GM19468 (cell line): ENCODE results near the gene STAU1.
A peak's percentile ranks its signal among the peaks of the same experiment; 100 is the strongest.
"Not testable (repeated sequence)": the region's sequence is repeated elsewhere in the genome, so short reads cannot be mapped to it uniquely, and the experiment has no call there.

Experiments
- ATAC-seq: cut with Tn5 transposase; IDR thresholded peaks from one replicate; pipeline ENCODE4 v1.9.1; 2021; ENCODE audit warnings: mild to moderate bottlenecking, moderate library complexity, moderate number of reproducible peaks; ENCODE audit not compliant: unreplicated experiment; ENCODE audit errors: extremely low read depth

STAU1 gene

GRCh38 chr20:49210101-49210756, 22.1 kb upstream of the STAU1 start:
- ATAC-seq = no peak

- no peak for ATAC-seq
Observed at GRCh38 chr20:49207076-49207475, 18.9 kb upstream of the STAU1 start.

GRCh38 chr20:49203746-49204145, 15.6 kb upstream of the STAU1 start:
- no peak for ATAC-seq

DNA sequence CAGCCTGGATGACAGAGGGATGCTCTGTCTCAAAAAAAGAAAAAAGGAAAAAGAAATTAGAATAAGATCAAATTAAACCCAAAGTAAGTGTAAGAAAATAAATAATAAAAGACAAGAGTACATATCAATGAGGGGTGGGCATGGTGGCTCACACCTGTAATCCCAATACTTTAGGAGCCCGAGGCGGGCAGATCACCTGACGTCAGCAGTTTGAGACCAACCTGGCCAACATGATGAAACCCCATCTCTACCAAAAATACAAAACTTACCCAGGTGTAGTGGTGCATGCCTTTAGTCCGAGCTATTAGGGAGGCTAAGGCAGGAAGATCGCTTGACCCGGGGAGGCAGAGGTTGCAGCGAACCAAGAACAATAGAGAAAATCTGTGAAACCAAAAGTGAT, 14.9 kb upstream of the STAU1 start:
- ATAC-seq = no peak

DNA sequence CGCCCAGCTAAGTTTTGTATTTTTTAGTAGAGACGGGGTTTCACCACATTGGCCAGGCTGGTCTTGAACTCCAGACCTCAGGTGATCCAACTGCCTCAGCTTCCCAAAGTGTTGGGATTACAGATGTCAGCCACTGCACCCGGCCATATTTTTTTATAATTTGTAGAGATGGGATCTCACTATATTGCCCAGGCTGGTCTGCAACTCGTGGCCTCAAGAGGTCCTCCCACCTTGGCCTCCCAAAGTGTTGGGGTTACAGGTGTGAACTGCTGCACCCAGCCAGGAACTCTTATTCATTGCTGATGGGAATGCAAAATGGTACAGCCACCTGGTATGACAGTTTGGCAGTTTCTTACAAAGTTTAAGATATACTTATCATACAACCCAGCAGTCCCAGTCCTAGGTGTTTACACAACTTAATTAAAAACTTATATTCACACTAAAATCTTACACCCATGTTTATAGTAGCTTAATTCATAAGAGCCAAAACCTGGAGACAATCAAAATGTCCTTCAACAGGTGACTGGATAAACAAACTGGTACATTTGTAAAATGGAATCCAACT, 11.7 kb upstream of the STAU1 start:
- no peak for ATAC-seq

DNA sequence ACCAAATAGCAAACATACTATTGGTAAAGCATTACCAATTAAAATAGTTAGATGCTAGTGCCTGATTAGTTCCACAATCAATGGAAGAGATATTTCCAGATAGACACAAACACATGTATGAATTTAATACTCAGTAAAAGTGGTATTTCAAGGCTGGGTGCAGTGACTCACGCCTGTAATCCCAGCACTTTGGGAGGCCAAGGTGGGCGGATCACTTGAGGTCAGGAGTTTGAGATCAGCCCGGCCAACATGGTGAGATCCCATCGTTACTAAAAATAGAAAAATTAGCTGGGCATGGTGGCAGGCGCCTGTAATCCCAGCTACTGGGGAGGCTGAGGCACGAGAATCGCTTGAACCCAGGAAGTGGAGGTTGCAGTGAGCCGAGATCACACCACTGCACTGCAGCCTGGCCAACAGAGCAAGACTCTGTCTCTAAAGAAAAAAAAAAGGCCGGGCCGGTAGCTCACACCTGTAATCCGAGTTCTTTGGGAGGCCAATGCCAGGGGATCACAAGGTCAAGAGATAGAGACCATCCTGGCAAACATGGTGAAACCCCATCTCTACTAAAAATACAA, 4.9 kb upstream of the STAU1 start:
- not testable (repeated sequence) for ATAC-seq

GRCh38 chr20:49187330-49187850, 744 bp downstream of the STAU1 start:
- no peak for ATAC-seq

- no peak for ATAC-seq
Observed at GRCh38 chr20:49186535-49187329, 1.4 kb downstream of the STAU1 start.

DNA sequence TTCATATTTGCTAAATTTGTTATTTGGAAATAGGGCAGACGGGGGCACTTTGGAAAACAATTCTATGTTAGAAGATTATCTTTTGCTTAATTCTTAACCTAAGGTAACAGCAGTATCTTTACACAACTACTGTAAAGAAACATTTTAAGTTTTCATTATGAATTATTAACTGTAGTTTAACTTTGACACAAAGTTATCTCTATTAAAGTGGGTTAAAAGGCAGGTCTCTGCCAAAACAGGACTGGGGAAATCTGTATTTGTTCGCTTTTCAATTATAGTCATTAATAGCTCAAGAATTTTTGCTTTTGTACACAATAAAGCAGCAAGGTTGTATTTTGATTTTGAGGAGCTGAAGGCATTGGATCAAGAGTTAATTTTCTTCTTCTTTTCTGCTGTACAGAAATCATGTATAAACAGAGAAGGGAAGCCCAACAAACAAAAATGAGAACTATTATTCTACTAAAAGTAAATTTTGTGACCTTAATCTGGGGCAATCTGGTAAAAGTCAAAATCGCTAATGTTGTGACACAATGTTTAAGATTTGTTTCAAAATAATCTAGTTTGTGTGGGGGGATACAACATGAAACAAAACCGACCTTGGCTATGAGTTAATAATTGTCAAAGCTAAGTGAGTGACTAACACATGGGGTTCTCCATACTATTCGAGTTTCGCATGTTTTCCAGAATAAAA, 2.9 kb downstream of the STAU1 start:
- no peak for ATAC-seq

- no peak for ATAC-seq
Observed at GRCh38 chr20:49184691-49185070, 3.5 kb downstream of the STAU1 start.

GRCh38 chr20:49184084-49184501, 4.0 kb downstream of the STAU1 start:
- not testable (repeated sequence) for ATAC-seq

DNA sequence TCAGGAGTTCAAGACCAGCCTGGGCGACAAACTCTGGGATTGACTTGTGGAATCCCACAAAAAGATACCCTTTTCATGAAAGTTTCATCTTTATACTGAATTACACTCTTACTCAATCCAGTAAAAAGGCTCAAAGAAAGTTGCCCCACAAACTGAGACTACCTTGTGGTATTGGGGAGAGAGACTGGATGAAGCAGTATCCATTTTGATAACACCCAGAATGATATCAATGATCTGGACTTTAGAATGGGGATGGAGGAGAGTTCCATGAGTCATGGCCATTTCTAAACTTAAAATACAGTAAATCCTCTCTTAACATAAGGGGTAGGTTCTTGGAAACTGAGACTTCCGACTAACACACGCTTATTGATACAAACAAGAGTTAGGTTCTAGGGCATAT, 4.7 kb downstream of the STAU1 start:
- no peak for ATAC-seq

DNA sequence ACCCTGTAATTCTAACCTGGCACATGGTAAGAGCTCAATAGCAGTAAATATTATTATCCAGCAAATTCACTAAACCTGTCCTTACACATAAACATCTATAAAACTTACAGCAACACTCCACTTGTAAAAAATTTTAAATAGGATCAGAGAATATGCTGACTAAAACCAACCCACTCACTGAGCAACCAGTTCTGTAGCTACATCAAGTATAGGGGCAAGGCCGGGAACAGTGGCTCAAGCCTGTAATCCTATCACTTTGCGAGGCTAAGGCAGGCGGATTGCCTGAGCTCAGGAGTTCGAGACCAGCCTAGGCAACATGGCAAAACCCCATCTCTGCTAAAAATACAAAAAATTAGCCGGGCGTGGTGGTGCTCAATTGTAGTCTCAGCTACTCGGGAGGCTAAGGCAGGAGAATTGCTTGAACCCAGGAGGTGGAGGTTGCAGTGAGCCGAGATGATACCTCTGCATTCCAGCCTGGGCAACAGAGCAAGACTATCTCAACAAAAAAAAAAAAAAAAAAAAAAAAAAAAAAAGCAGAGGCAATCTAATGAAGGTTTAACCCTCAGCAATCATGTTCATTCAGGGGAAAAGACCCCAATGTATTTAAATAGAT, 6.8 kb downstream of the STAU1 start:
- ATAC-seq = no peak

- peak; percentile 42 for ATAC-seq
Observed at GRCh38 chr20:49179368-49180277, 8.5 kb downstream of the STAU1 start.

DNA sequence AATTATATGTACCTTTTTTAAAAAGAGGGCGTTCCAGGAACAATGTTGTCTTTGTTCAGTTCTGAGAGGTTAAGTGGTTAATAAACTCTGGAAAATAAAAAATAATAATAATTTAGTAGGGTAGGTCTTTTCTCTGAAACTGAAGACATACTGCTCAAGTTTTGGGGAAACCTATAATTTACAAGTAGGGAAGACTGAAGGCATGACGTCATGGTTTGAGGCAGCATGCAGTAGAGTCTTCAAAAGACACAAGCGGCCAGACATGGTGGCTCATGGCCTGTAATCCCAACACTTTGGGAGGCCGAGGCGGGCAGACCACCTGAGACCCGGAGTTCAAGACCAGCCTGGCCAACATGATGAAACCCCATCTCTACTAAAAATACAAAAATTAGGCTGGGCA, 14.0 kb downstream of the STAU1 start:
- no peak for ATAC-seq

- no peak for ATAC-seq
Observed at GRCh38 chr20:49172413-49172812, 15.7 kb downstream of the STAU1 start.

- no peak for ATAC-seq
Observed at GRCh38 chr20:49171909-49172308, 16.2 kb downstream of the STAU1 start.

DNA sequence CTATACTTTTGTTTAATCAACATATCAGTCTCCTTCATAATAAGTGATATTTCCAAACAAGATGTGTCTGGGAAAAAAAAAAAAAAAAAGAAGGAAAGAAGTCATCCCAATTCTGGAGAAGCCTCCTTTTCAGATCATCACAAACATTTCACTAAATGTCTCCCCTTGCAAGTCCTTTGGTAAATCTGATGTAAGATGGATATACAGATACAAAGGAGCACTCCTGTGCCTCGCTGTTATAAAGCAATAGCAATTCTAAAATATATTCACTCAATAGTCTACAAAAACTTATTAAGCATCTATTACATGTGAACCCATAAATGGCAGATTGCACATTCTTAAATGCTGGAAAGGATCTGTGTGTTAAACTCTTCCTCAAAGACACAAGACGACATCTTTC, 17.4 kb downstream of the STAU1 start:
- ATAC-seq = no peak

- ATAC-seq = no peak
Observed at GRCh38 chr20:49169547-49169946, 18.6 kb downstream of the STAU1 start.
